Urinary bladder (tissue), 4 donors: ENCODE results near the gene CACNA1A. TPM values are rescaled to one million over a fixed set of nuclear protein-coding genes. Genes with fewer than 3 reads are reported as not detected.
A peak's percentile ranks its signal among the peaks of the same experiment; 100 is the strongest.
"Not testable (repeated sequence)": the region's sequence is repeated elsewhere in the genome, so short reads cannot be mapped to it uniquely, and the experiment has no call there.

Experiments
- DNase-seq: peaks from one replicate; pipeline ENCODE4 v3.0.0-alpha.2; 2015; ENCODE audit errors: extremely low spot score
- H3K27ac ChIP-seq: one replicate; pipeline ENCODE4 v1.5.1; 2013; ENCODE audit warnings: low read depth, mild to moderate bottlenecking, moderate library complexity
- H3K36me3 ChIP-seq: one replicate; pipeline ENCODE4 v1.6.1; 2013; ENCODE audit warnings: mild to moderate bottlenecking, moderate library complexity; ENCODE audit not compliant: insufficient read depth
- H3K4me1 ChIP-seq: one replicate; pipeline ENCODE4 v1.6.1; 2013; ENCODE audit warnings: mild to moderate bottlenecking, moderate library complexity; ENCODE audit not compliant: insufficient read depth
- H3K4me3 ChIP-seq: one replicate; pipeline ENCODE4 v1.5.1; 2013; ENCODE audit warnings: low read depth, low read length
- WGBS: extraction: QIAGEN DNeasy Blood & Tissue Kit; methylation state at CpG from one replicate; pipeline ENCODE4 v1.1.7; 2013; 5-methylcytosine and 5-hydroxymethylcytosine counted together
- polyA plus RNA-seq: library from polyadenylated mRNA; stranded (reverse); fragments of 200-250 nt; gene quantifications from one replicate; pipeline ENCODE4 v1.2.3, GENCODE V29; 2013
- total RNA-seq: library from RNA; depleted of rRNA; stranded (reverse); fragments of >200 nt; gene quantifications from one replicate; pipeline ENCODE4 v1.2.3, GENCODE V29; 2014
- donor health status: healthy with polysubstance abuse.
- donor health status: healthy.

The CACNA1A gene
- total and polyA plus RNA-seq, 2 donors: 0.75 to 1.7 TPM

DNA sequence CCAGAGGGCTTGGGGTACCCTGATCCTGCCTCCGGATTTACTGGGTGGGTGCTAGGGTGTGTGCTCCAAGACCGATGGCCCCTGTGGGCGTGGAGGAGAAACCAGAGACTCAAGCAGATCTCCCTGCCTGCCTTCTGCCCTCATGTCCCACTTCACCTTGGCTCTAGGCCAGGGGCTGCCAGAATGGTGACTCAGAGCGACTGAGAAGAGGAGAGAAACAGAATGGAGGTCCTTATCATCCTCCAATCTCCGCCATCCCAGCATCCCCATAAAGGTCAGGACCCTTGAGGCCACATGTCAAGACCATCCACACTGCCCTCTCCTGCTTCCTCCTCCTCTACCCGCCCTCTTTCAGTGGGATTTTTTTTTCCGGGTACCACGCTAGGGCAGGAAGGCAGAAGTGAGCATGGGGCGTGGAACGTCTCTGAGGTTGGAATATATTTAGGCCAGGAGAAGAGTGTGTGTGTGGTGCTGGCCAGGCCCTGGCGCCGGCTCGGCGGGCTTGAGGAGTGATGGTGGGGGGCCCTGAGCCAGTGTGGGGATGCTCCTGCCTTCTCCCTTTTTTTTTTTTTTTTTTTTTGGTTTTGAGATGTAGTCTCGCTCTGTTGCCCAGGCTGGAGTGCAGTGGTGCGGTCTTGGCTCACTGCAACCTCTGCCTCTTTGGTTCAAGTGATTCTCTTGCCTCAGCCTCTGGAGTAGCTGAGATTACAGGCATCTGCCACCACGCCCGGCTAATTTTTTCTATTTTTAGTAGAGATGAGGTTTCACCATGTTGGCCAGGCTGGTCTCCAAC is 333.7 kb downstream of the CACNA1A start:
- Histone ChIP-seq H3K27ac (peak overlapping the region; percentile 70), H3K4me3 (no peak overlapping the region), H3K4me1 (peaks cover 4% of the 10 kb centered on the region), H3K36me3 (no peaks in the 10 kb centered on the region)
- DNase-seq: no peak
- 30% methylated on average over 18 of the region's 18 CpGs for WGBS

DNA sequence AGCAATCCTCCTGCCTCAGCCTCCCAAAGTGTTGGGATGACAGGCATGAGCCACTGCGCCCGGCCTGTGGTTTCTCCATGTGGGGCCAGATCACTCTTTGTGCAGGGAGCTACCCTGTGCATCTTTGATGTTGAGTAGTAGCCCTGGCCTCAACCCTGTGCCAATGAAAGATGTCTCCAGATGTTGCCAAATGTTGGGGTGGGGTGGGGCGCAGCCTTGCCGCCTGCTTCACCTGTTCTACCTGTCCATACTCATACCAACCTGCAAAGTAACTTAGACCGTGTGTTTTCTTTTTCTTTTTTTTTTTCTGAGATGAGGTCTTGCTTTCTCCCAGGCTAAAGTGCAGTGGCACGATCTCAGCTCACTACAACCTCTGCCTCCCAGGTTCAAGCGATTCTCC is 335.1 kb downstream of the CACNA1A start:
- no peak overlapping the region for H3K4me3 ChIP-seq
- peaks cover 4% of the 10 kb centered on the region for H3K4me1 ChIP-seq
- 92% methylated on average over 7 of the region's 7 CpGs for WGBS
- DNase-seq: no peak
- H3K36me3 ChIP-seq: no peaks in the 10 kb centered on the region
- H3K27ac ChIP-seq: no peak overlapping the region

DNA sequence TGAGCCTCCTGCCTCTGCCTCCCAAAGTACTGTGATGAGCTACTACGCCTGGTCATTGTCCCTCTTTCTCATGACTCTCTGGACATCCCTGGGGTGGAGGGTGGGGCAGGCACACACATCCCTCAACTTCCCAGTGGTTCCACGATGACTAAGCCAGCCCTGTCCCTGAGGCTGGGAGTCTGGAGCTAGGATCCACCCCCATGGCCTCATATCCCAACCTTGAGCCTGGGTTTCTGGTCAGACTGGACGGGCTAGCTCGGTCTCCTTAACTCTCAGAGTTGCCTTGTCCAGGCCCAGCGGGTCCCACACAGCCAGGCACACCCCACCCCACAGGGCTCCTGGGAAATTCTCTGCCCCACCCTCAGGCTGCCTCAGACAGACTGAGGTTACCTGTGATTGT is 336.5 kb downstream of the CACNA1A start:
- WGBS: 82% methylated on average over 5 of the region's 5 CpGs

DNA sequence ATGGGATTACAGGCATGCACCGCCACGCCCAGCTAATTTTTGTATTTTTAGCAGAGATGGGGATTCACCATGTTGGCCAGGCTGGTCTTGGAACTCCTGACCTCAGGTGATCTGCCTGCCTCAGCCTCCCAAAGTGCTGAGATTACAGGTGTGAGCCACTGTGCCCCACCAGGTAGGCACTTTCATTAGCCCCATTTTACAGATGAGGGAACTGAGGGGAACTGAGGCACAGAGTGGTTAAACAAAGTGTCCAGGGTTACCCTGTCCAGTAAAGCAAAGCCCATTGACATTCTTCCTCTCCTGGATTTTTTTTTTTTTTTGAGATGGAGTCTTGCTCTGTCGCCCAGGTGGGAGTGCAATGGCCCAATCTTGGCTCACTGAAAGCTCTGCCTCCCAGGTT is 340.1 kb downstream of the CACNA1A start:
- H3K36me3 ChIP-seq, H3K4me1 ChIP-seq, H3K4me3 ChIP-seq, H3K27ac ChIP-seq, DNase-seq: not testable (repeated sequence)
- WGBS: 96% methylated on average over 3 of the region's 3 CpGs

More for the DNA sequence above, 336.5 kb downstream of the CACNA1A start:
- no peak for DNase-seq
- Histone ChIP-seq H3K36me3 (no peaks in the 10 kb centered on the region), H3K4me1 (peaks cover 4% of the 10 kb centered on the region), H3K27ac (peak overlapping the region; percentile 28), H3K4me3 (no peak overlapping the region)

DNA sequence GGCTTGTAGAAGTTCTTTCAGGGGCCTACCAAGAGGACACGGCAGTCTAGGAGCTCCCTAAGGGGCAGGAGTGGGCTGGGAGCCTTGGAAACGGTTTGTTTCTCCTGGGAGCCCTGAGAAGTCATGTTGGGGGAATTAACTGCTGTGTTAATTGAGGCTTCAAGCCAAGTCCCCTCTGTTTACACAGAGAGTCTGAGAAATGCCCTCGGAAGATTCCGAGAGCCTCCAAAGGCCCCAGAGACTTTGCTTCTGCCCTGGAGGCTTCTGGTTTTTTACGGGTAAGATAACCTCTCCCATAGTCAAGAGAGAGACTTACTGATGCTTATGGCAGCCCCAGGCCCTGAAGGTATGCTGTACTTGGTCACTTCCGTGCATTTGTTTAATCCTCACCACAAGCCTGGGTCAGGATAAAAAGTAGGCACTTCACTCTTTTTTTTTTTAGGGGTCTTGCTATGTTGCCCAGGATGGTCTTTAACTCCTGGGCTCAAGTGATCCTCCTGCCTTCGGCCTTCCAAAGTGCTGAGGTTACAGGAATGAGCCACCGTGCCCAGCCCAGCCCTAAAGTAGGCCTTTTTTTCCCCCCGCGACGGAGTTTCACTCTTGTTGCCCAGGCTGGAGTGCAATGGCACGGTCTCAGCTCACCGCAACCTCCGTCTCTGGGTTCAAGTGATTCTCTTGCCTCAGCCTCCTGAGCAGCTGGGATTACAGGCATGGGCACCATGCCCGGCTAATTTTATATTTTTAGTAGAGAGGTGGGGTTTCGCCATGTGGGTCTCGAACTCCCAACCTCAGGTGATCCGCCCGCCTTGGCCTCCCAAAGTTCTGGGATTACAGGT is 340.9 kb downstream of the CACNA1A start:
- H3K36me3 ChIP-seq: no peaks in the 10 kb centered on the region
- H3K4me1 ChIP-seq: peaks cover 5% of the 10 kb centered on the region
- 78% methylated on average over 19 of the region's 19 CpGs for WGBS
- DNase-seq: no peak
- peak overlapping the region; percentile 81 for H3K27ac ChIP-seq
- no peak overlapping the region for H3K4me3 ChIP-seq

DNA sequence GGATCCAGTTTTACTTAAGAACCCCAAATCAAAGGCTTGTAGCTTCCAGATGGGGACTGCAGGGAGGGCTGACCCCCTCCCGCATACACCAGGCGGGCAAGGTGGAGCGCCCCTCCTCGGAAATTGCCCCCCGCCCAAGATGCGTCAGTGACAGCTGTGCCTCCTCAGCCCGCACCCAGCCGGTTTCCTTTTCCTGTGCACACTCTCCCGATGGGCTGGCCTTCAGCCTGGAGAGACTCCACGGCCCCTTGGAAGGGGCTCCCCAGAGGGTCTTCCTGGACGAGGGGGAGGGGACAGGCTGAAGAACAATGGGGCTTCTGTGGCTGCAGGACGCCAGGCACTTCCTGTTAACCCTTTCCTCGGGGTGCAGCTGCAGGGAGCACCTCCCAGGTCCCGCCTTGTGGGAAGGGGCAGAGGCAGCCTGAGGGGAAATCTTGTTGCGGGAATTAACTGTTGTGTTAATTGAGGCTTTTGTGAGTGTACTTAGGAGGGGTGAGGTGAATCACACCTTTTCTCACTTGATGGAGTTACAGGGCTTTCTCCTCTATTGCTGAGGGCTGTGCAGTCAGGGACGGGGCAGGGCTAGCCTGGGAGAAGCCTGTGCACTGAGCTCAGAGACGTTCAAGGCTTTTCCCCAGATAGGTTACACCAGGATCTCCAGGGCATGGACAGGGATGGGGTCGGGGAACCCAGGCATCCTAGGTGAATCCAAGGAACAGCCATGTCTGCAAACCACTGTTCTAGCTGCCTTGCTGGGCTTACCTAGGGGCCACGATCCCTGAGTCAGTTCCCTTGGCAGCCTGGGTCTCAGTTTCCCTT is 341.7 kb downstream of the CACNA1A start:
- 22% methylated on average over 19 of the region's 19 CpGs for WGBS
- DNase-seq: peak; percentile 86

DNA sequence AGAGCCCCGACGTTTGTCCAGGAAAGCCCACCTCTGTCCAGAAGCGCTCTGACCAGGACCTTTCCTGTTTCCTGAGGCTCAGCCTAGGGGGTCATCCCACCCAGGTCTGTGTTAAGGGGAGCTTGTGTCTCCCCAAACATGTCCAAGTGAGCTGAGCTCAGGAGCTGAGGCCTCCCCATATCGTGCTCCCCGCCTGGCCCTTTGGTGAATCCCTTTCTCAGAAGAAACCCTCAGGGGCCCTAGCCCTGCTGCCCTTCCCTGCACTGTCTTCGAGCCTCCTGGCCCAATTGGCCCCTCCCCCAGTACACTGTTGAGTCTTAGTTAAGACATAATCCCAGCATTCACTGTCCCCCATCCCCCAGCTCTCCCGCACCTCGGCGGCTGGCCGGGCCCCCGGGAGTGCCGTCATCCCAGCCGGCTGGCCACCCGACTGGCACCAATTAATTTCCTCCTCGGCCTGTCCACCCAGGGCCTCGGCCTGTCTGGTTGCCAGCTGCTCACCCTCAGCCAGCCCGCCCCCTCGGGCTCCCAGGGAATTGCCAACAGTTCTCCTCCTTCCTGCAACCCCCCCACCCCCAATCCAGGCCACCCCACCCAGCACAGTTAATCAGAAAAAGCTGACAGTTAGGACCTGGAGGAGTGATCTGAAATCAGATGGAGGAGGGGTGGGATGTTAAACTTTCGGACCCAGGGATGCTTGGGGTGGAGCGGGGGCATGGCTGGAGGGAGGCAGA is 342.5 kb downstream of the CACNA1A start:
- Histone ChIP-seq H3K36me3 (no peaks in the 10 kb centered on the region), H3K4me3 (peak overlapping the region; percentile 11), H3K4me1 (peaks cover 5% of the 10 kb centered on the region), H3K27ac (peak overlapping the region; percentile 81)
- 4% methylated on average over 20 of the region's 20 CpGs for WGBS
- DNase-seq: peak; percentile 55

More for the DNA sequence above, 341.7 kb downstream of the CACNA1A start:
- Histone ChIP-seq H3K36me3 (no peaks in the 10 kb centered on the region), H3K27ac (peak overlapping the region; percentile 81), H3K4me1 (peaks cover 5% of the 10 kb centered on the region), H3K4me3 (peak overlapping the region; percentile 11)

DNA sequence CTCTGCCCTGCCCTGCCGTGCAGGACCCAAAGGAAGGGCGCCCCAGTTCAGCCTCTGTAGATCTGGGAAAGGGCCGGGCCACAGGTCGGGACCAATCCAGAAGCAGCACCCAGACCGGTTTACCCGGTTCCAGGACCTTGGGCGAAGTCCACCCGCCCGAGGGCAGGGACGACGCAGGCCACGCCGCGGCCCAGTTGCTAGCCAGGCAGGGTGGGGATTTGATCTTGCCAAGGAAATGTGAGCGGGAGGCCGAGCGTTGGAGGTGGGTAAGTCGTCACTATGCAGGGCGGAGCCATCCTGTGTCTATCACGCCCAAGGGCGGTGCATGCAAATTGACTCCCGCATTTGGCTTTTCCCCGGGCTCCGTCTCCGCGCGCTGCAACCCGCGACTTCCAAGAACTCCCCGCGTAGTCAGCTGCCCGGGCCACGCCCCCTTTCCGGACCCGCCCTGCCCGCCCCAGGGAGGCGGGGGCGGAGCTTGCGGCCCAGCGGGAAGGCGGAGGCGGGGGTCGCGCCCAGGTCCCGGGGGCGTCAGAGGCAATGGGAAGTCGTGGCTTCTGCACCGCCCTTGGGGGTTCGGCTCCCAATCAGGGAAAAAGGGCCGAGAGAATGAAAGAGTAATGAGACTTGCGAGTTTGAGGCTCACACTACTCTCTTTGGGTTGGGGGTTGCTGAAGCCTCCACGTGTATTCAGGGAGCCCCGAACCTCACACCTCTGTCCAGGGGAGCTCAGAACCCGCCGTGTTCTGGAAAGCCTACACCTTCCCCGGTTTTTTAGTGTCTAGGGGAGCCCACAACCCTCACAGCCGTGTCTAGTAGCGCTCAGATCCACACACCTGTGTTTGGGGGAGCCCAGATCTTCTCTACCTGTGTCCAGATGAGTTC is 343.3 kb downstream of the CACNA1A start:
- Histone ChIP-seq H3K36me3 (no peaks in the 10 kb centered on the region), H3K4me3 (peak overlapping the region; percentile 23), H3K27ac (peak overlapping the region; percentile 86), H3K4me1 (peaks cover 5% of the 10 kb centered on the region)
- peak; percentile 94 for DNase-seq
- WGBS: 2% methylated on average over 58 of the region's 58 CpGs

DNA sequence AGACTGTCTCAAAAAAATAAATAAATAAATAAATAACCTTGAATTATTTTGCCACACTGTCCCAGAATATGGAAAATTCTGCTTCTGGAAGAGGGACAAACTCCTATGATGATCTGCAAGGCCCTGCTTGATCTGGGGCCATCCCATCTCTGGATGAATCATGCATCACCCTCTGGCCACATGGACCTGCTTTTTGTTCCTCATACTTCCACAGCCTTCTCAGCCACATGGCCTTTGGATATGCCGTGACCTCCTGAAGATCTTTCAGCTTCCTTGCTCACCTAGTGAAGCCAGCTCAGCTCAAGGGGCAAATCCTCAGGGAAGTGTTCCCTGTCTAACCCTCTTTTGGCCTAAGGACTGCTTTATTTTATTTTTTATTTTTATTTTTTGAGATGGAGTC is 345.7 kb downstream of the CACNA1A start:
- Histone ChIP-seq H3K4me3 (no peak overlapping the region), H3K36me3 (no peaks in the 10 kb centered on the region), H3K4me1 (peaks cover 5% of the 10 kb centered on the region), H3K27ac (no peak overlapping the region)
- 75% methylated on average over 1 of the region's 1 CpG for WGBS
- DNase-seq: no peak

DNA sequence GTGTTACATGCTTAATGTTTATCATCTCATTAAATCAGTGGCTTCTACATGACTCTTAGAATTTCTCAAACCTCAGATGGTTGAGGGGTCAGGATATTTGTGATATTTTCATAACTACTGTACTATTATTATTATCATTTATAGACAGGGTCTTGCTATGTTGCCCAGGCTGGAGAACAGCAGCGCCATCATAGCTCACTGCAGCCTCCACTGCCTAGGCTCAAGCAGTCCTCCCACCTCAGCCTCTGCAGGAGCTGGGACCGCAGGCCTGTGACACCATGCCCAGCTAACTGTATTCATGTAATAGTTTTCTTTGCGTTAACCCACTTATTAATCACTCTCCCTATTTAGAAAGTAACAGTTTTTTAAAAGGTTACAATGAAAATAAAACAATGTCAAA is 346.6 kb downstream of the CACNA1A start:
- Histone ChIP-seq H3K4me1 (peaks cover 5% of the 10 kb centered on the region), H3K36me3 (no peaks in the 10 kb centered on the region), H3K27ac (no peak overlapping the region), H3K4me3 (no peak overlapping the region)
- WGBS: 94% methylated on average over 3 of the region's 3 CpGs
- no peak for DNase-seq
